Activated effector memory CD4-positive, alpha-beta T cell treated with Interleukin-2 at 50 U/mL for 16 hours (primary cell): ENCODE results near the gene SNCB.

Source experiments
- DNase-seq: peaks from one replicate; pipeline ENCODE4 v3.0.0-alpha.2; 2020

Gene SNCB

DNA sequence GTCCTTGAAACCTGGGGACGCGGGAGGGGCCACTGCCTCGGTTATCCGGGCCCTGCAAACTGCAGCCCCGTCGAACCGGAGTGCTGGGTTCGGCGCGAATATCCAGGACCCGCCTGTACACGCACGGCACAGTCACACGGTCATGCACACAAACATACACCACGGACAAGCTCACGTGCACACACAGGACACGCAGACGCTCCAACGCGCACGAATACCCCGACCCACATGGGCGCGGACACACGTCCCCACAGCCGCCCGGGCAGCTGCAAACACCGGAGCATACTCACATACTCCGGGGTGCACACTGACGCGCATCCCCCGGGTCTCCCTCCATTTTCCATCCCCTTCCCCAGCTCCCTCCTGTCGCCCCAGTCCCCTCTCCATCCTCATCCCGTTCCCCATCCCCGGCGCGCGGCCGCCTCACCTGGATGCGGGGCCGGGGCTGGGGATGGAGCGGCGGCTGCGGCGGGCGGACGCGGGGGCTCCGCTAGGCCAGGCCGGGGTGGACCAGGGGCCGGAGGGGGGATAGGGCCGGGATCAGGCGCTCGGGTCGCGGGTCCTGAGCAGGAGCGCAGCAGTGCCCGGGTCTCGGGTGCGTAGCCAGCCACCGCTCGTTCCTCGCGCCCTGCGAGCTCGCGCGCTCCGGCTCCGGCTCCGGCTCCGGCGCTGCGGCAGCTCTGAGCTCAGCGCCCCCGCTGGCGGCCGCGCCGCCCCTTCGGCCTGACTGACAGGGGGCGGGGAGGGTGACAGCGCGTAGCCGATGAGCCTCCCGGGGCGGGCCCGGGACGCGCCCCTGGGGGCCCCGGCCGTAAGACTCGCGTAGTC lies at the start of gene SNCB, which contains the start of gene EIF4E1B:
TSS of gene SNCB (minus strand) at position 682 of the 828 bp plus-strand sequence. CDS start 880 bp downstream, outside the sequence.
TSS of gene EIF4E1B (plus strand) at position 823 of the 828 bp plus-strand sequence. CDS start 12,113 bp downstream, outside the sequence.
- no peak for DNase-seq

DNA sequence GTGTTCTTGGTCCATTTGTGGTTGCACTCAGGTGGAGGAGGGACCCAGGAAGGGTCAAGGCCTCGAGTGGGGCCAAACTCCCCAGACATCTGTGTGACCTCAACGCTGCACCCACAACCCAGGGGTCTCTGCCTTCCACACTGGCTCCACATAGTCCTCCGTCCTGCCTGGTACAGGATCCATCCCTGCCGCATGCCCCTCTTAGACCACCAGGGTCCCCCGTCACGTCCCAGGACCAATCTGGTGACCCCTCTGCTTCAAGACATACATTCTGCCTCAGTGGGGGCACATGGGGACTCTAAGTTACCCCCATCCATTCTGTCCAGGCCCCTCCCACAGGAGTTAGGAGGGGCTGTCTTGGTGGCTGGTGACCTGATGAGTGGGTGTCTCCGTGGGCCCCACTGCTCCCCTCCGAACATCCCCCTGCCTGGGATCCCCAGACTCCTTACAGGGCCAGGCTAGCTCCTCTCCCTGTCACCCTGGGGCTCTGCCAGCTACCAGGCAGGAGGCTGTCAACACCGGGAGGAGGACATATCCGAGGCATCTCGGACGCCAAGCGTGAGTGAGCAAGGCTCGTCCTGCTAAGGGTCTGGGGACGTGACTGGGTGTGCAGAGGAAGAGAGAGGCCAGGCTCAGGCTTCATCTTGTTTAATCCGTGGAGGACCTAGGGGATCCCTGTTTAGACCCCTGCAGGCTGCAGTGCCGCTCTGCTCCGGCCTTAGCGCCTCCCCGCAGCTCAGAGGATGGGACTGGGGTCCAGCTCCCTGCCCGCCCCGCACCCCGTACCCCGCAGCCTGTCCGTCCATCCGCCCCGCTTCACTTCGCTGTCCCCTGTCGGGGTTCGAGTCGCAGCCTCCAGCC lies 49.3 kb upstream of the SNCB start:
- no peak for DNase-seq

DNA sequence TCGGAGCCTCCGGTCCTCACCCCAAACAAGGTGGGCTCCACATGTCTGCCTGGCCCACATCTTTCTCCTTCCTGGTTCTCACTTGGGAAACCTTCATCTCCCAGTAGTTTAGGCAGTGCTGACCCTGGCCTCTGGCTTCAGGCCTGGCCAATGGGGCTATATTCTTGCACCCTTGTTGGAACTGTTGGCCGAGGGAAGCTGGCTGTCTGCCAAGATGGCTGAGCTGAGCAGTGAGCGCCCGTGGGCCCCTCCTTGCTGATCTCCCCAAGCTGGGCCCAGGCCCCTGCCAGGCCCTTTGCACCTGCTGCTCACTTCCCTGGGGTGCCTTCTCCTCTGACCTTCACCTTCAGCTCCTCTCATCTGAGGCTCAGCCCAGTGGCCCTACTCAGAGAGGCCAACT lies 48.2 kb upstream of the SNCB start:
- no peak for DNase-seq

DNA sequence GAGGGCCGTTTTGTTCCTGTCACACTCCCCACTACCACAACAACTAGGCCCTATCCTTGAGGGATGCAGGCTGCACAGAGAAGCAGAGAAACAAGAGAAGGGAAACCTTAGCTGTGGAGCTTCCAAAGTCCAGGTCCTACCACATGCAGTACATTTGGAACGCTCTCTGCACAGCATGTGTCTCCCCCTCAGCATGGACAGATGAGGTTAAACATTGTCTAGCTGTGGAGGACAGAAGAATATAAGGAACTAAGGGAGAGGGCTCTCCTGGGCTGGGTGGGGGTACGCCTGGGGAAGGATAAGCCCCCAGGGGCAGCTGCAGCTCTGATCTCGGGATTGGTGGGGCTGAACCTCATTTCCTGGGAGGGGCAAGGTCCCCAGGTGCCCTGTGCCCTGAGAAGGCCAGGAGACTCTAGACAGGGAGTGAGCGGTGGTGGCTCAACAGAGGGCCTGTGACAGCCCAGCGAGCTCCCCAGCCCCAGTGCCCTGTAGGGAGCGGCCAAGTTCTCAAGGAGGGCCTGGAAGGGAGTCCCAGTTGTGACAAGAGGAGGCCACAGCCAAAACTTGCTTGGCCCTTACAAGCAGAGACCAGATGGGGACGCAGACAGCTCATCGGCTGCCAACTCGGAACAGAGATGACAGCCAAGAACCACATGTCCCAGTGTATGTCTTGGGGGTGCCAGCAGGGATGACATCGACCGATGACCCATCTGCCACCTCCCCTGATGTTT lies 47.0 kb upstream of the SNCB start:
- no peak for DNase-seq

DNA sequence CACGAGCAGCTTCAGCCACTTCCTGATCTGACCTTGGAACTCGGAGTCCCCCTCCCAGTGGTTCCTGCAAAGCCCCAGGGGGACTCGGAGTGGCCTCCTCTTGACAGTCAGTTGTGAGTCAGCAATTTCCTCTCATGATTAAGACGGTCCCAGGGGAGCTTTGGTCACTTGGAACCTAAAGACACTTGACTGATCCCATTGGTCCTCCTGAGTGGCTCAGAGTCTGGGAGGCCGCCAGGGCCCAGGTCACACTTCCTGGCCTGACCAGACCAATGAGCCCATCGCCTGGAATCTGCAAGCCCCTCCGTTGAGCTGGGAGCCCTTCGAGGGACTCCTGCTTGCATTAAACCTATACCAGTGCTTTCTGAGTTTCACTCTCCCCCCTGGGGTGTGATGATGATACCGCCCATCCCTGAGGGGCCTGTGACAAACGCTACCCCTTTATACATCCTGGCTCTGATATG lies 46.1 kb upstream of the SNCB start:
- no peak for DNase-seq

DNA sequence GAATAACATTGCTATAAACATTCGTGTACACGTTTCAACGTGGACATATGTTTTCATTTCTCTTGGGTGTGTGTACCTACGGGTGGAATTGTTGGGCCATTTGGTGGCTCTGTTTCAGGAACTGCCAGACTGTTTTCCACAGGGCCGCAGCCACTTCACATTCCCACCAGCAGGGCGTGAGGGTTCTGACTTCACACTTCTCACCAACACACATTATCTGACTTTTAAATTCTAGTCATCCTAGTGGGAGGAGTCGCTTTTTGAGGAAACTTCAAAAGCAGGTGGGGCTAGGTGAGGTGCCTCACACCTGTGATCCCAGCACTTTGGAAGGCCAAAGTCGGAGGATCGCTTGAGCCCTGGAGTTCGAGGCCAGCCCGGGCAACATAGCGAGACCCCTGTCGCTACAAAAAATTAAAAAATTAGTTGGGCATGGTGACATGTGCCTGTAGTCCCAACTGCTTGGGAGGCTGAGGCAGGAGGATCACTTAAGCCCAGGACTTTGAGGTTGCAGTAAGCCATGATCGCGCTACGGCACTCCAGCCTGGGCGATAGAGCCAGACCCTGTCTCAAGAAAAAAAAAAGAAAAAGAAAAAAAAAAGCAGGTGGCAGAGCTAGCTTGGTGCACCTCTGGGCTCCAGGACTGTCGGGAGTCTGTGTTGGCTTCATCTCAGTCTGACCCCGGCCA lies 45.5 kb upstream of the SNCB start:
- DNase-seq: no peak

DNA sequence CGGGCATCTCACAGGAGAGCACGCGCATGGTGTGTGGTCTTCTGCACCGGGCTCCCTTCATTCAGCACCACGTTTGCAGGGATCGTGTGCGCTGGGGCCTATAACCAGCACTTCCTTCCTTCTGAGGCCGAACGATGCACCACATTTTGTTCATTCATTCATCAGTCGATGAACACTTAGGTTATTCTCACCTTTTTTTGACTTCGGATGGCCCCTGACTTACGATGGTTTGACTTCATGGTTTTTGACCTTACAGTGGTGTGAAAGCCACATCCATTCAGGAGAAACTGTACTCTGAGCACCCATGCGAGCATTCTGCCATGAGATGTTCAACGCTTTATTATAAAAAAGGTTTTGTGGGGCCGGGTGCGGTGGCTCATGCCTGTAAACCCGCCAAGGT lies 44.5 kb upstream of the SNCB start:
- no peak for DNase-seq

DNA sequence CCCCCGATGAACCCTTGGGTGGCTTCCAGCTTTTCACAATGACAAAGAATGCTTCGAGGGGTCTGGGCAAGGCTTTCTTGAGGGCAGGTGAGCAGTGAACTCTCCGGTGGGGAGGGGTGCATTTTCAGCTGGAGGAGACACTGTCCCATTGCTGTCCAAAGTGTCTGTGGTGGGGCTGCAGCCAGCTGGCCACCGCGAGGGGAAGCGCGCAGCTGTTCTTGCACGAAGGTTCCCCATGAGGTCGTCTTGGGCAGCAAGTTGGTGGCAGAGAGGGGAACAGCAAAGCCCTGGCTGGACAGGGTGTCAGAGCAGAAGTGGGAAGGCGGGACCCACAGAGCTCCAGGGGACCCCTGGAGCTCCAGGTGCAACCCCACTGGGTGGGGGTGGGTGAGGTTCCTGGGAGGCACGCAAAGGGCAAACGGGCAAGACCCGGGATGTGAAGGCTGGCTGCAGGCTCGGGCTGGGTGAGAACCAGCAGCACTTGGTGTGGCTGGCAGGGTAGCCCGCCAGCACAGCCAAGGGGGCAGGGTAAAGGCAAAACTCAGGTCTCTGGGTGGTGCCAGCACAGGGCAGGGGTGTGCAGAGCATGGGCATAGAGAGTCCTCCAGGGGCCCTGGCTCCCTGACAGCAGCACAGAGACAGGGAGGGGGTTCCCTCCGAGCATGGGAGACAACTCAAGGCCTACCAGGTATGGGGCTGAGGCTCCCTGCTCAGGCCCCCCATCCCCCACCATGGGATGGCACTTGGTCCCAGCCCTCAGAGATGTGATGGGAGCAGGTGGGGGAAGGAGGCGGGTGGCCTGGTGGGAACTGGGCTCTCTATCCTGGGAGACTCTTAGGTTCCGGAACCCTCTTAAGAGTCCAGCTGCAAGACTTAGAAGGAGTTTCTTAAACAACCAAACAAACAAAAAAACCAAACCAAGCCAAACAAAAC lies 43.6 kb upstream of the SNCB start:
- no peak for DNase-seq

DNA sequence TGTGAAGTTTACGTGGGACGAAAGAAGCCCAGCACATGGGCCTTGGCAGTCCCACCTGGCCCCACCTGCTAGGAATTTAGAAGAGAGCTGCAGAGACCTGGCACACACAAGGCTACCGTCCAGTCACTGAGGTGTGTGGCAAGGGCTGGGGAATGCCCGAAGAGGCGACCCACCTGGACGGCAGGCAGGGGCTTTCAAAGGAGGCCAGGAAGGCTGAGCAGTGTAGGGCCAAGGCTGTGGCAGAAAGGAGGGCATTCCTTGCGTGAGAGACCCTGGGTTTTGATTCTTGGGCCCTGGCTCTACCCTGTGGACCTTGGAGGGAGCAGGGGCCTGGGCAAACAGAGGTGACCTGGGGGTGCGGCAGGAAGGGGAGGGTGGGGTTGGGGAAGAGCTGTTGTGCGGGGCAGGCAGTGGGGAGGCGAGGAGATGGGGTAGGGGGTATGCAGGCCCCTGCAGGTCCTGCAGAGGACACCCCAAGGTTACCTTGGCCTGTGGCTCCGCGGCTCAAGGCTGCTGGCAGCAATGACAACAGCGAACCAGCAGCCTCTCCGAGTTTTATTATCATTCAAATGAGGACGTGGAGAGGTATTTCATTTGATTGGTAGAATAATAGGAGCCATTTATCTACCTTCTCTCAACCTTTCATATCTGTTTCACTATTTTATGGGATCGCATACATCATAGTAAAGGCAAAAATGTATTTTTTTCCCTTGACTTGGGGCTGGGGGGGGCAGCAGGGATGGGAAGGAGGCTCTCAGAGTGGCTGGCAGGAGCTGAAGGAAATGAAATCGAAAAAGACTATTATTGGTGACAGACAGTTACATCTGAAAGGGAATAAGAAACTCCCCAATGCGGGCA lies 41.8 kb upstream of the SNCB start:
- DNase-seq: no peak

DNA sequence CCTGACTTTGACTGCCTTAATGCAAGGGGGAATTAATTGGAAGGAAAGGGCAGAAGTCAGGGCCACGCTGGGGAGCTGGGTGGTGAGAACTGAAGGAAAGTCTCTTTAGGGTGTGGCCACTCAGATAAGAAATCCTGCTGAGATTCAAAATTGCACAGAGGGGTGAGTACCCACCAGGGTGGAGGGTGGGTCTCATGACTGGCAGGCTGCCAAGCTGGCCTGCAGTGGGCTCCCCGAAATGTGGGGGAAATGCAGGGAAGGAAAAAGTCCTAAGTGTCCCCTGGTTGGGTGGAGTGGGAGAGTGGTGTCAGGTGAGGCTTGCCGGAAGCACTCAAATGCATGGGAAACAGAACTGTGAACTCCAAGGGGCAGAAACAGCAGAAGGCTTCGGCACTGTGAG lies 41.1 kb upstream of the SNCB start:
- no peak for DNase-seq

DNA sequence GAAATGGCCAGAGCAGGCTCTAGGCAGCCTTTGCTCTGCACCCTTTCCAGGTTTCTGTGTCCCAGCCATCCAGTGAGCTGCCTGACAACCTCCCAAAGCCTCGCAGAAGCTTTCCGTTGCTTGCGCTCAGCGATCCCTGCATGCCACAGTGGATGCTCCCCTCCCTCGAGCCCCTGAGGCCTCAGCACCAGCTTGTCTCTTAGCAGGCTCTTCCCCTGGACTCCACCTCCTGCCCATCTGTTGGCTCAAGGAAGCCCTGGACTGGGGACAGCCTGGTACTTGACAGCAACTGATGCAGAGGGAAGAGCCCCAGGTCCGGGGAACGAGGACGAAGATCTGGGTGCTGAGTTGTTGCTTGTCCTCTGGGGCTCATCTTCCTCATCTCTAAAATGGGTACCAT lies 40.1 kb upstream of the SNCB start:
- no peak for DNase-seq

DNA sequence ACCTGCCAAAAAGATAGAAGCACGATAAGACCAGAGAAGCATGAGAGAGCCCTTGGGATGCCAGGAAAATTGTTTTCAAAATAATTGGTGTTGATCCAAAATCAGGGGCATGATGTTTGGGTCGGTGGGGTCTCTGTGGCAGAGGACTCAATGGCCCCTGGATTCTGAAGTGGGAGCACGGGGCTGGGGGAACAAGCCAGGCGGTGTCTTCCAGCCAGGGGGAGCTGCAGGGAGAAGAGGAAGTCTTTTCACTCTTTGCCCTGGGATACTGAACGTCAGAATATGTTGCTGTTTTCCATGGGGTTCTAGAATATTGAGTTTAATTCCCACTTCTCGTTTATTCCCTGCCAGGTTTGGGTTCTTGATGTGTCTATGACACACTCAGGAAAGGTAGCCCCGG lies 37.3 kb upstream of the SNCB start:
- DNase-seq: no peak

DNA sequence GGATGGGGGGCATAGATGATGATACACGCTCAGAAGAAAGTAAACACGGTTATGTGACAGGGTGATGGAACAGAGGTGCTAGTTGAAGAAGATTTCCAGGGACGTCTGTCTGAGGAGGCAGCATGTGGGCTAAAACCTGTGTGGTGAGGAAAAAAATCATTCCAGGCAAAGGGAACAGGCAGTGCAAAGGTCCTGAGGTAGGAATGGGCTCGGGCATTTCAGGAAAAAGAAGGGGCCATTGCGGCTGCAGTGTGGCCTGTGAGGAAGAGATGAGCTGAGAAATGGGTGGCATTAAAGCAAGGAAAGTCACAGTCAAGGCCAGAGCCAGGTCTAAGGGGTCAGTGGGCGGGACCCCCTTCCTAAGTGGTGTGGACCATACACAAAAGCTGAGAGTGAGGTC lies 35.2 kb upstream of the SNCB start:
- no peak for DNase-seq

DNA sequence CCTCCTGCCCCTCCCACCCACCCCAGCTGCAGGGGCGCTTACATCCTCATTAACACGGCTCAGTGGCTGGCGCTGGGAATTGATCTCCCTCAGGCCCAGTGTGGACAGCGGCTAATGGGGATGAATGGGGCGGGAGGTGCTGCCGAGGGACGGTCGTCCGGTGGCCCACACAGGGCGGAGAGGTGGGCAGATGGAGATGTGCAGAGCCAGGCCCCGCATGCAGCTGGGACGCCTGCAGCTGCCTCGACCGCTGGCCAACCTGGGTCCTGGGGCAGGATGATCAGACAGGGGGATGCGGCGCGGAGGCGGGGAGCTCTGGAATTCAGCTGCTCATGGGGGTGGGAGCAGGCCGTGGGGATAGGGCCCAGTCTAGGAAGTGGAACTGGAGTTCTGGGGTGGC lies 34.6 kb upstream of the SNCB start:
- DNase-seq: no peak

DNA sequence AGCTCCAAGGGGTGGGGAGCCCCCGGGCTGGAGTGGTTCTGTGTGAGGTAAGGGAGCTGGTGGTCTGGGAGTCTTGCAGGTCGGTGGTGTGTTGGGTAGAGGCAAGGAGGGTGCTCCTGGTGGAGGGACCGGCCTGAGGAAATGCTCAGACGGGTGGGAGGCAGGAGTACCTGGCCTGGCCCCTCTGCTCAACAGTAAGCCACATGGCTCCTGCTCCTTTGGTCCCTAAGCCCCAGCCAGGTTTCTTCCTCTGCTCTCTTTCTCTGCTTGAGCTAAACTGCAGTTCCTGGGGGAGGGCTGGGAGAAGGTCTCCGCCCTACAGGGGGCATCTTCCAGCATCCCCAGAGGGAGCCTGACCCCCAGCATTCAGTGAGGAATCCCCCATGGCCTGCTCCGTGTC lies 34.1 kb upstream of the SNCB start:
- no peak for DNase-seq

DNA sequence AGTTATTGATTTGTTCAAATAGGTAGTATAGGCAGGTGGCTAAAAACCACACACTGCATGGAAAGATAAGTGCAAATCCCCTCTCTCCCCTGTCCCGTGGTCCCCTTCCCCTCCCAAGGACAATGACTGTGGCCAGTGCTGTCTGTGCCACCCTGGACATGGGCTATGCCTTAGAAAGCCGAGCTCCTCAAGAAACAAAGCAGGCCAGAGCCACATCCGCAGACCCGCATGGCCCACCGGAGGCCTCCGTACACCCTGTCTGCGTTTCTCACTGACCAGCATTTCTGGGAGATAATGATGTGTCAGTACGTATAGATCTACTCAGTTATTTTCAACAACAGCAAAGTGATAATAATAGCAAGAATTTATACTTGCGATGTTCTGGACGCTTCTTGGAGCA lies 33.2 kb upstream of the SNCB start:
- no peak for DNase-seq

DNA sequence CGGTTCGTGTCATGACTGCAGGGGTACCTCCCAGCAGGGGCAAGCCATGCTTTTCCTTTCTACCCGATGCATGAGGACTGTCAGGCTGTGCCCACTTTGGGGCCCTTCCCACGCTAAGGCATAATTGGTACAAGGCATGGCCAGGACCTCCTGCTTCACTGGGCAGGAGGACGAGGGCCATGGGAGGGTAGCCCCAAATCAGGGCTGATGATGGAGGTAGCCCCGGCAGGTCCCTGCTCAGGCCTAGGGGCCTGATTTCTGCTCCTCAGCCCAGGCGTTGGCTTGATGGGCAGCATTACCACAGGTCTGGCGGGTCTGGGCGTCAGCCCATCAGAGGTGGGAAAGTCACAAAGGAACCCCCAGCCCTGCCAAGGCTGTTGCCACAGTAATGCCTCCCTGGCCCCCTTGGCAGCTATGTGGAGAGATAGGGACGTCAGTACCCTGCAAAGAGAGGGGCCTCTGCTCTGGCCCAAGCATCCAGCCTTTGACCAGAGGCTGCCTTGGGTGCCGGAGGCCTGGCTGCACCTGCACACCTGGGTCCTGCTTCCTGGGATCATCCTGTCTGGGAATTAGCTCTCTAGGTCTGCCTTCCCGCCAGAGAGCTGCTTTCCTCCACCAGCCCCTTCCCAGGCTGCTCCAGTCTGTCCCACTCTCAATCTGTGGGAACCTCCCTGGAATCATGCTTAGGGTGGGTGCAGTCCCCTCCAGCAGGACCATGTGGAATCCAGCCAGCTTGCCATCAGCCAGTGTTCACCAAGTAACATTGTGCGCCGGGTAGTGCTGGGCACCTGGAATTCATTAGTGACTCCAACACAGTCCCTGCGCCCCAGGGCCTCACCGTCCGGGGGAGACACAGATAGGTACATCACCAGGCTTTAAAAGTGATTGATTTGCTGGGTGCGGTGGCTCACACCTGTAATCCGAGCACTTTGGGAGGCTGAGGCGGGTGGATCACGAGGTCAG lies 32.3 kb upstream of the SNCB start:
- DNase-seq: no peak

DNA sequence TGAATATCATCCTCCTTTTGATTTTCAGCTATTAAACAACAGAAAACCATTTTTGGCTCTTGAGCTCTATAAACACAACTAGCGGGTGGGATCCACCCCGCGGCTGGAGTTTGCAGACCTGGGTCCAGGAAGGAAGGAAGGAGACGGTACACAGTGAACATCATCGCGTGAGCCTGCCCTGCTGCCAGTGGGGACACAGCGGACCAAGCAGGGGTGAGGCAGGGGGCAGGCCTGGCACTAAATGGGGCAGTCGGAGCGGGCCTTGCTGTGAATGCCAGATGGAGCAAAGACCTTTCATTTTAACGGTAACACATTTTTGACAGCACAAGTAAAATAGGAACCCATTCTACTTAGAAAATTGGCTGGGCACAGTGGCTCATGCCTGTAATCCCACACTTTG lies 31.3 kb upstream of the SNCB start:
- DNase-seq: no peak
